Adrenal gland (tissue), 5 donors: ENCODE results near the gene RDH12.

Source experiments
- POLR2A ChIP-seq, 2 donors: fragments of 450-650 bp; IDR thresholded peaks; one replicate each; pipeline ENCODE4 v1.6.1; 2017; ENCODE audit warnings: antibody characterized with exemption in 2 of 2, mild to moderate bottlenecking in 2 of 2, moderate library complexity in 1 of 2
- TF ChIP-seq, protein P1 (sequence below), 6 experiments: fragments of 450-650 bp in 4 of 6; fragments of 200-600 bp in 2 of 6; sonication (generic) in 1 of 6; IDR thresholded peaks; 1 replicate in 5 of 6; 2 replicates in 1 of 6; pipeline versions ENCODE4 v1.5.1 to v1.8.0; 2016 to 2021; ENCODE audit warnings: antibody characterized with exemption in 6 of 6, mild to moderate bottlenecking in 2 of 6, moderate library complexity in 1 of 6
- donor health status: DM: no; HTN: no; CAD: no.

DNA sequence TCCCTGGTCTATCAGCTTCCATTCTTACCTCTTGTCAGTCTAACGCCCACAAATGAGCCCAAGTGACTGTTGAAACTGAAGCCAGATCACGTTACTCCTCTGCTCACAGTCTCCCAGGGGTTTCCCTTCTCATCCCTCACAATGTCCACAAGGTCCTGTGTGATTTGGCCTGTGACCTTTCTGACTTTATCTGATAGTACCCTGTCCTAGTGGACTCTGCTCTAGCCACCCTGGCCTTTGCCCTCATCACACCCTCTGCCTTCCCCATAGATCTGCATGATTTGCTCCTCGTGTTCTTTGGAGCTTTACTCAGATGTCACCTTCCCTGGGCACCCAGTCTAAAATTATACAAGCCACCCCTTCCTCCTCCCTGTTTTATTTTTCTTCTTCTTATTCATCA, 55.5 kb downstream of the RDH12 start:
- TF ChIP-seq, protein P1, sequence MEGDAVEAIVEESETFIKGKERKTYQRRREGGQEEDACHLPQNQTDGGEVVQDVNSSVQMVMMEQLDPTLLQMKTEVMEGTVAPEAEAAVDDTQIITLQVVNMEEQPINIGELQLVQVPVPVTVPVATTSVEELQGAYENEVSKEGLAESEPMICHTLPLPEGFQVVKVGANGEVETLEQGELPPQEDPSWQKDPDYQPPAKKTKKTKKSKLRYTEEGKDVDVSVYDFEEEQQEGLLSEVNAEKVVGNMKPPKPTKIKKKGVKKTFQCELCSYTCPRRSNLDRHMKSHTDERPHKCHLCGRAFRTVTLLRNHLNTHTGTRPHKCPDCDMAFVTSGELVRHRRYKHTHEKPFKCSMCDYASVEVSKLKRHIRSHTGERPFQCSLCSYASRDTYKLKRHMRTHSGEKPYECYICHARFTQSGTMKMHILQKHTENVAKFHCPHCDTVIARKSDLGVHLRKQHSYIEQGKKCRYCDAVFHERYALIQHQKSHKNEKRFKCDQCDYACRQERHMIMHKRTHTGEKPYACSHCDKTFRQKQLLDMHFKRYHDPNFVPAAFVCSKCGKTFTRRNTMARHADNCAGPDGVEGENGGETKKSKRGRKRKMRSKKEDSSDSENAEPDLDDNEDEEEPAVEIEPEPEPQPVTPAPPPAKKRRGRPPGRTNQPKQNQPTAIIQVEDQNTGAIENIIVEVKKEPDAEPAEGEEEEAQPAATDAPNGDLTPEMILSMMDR (IDR thresholded peaks at IDR 0.05), result no peak
- TF ChIP-seq POLR2A (IDR thresholded peaks at IDR 0.05), result no peak
